ENCODE measurements around the gene ATG7. TPM values are rescaled to one million over a fixed set of nuclear protein-coding genes. Genes with fewer than 3 reads are reported as not detected.

ATG7 gene
- polyA plus RNA-seq, 4 donors: 7.8 to 16.3 (median 11.6) TPM

DNA sequence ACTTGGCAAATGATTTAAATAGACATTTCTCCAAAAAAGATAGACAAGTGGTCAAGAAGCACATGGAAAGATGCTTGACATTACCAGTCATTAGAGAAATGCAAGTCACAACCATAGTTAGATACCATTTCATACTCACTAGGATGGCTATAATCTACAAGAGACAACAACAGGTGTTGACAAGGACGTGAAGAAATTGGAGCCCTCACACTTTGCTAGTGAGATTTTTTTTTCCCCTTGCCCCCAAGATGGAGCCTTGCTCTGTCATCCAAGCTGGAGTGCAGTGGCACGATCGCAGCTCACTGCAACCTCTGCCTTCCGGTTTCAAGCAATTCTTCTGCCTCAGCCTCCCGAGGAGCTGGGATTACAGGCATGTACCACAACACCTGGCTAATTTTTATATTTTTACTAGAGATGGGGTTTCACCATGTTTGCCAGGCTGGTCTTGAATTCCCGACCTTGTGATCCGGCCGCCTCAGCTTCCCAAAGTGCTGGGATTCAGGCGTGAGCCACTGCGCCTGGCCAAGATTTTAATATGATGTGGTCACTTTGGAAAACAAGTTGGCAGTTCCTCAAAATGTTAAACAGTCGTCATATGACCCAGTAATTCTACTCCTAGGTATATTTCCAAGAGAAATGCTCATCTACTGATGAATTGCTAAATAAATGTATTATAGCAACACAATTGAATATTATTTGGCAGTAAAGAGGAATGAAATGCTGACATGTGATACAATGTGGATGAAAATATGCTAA, 103.3 kb downstream of the ATG7 start:
- Histone ChIP-seq H3K27me3 (ENCODE audit: control insufficient read depth in 3 of 3, insufficient read depth in 3 of 3, low read length in 3 of 3) (no peaks in the 10 kb centered on the region), H3K36me3 (ENCODE audit: control insufficient read depth in 3 of 3, insufficient read depth in 2 of 3, low read depth in 1 of 3, low read length in 3 of 3) (peaks cover 0 to 7% (median 0%) of the 10 kb centered on the region in 3 donors), H3K27ac (ENCODE audit: low read depth in 1 of 3, low read length in 2 of 3) (no peak overlapping the region), H3K4me3 (ENCODE audit: low read depth in 1 of 3, low read length in 3 of 3) (no peak overlapping the region), H3K9me3 (ENCODE audit: control insufficient read depth in 2 of 2, insufficient read depth in 1 of 2, low read depth in 1 of 2, low read length in 1 of 2) (no peaks in the 10 kb centered on the region), H3K4me1 (ENCODE audit: control insufficient read depth in 3 of 3, insufficient read depth in 2 of 3, low read depth in 1 of 3, low read length in 2 of 3) (peaks cover 0 to 12% (median 0%) of the 10 kb centered on the region in 3 donors)
- FAIRE-seq: no peak
- DNase-seq: no peak
- 88 to 91% (median 89%) methylated on average over 11 of the region's 11 CpGs for WGBS, 3 donors

DNA sequence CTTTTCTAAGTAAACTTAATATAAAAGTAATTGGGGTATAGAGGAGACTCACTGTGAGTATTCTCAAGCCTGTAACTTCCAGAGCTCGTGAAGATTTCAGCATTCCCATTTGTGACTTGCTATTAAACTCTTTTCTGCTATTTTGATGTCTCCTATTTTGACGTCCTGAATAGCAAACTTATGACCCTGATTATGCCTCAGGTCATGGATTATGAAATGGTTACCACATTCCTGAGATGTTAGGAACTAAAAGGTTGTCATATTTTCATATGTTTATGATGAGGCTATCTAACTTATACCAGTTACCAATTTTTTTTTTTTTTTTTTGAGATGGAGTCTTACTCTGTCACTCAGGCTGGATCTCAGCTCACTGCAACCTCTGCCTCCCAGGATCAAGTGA, 105.5 kb downstream of the ATG7 start:
- DNase-seq (no peak), FAIRE-seq (no peak)
- no peaks in the 10 kb centered on the region for H3K27me3 ChIP-seq (ENCODE audit: control insufficient read depth in 3 of 3, insufficient read depth in 3 of 3, low read length in 3 of 3)
- H3K27ac ChIP-seq (ENCODE audit: low read depth in 1 of 3, low read length in 2 of 3): no peak overlapping the region
- H3K4me1 ChIP-seq (ENCODE audit: control insufficient read depth in 3 of 3, insufficient read depth in 2 of 3, low read depth in 1 of 3, low read length in 2 of 3): peaks cover 0 to 14% (median 0%) of the 10 kb centered on the region in 3 donors
- no peaks in the 10 kb centered on the region for H3K9me3 ChIP-seq (ENCODE audit: control insufficient read depth in 2 of 2, insufficient read depth in 1 of 2, low read depth in 1 of 2, low read length in 1 of 2)
- peaks cover 0 to 2% (median 0%) of the 10 kb centered on the region in 3 donors for H3K36me3 ChIP-seq (ENCODE audit: control insufficient read depth in 3 of 3, insufficient read depth in 2 of 3, low read depth in 1 of 3, low read length in 3 of 3)
- H3K4me3 ChIP-seq (ENCODE audit: low read depth in 1 of 3, low read length in 3 of 3): no peak overlapping the region
- WGBS, 3 donors: 83 to 88% (median 85%) methylated on average over 2 of the region's 2 CpGs

DNA sequence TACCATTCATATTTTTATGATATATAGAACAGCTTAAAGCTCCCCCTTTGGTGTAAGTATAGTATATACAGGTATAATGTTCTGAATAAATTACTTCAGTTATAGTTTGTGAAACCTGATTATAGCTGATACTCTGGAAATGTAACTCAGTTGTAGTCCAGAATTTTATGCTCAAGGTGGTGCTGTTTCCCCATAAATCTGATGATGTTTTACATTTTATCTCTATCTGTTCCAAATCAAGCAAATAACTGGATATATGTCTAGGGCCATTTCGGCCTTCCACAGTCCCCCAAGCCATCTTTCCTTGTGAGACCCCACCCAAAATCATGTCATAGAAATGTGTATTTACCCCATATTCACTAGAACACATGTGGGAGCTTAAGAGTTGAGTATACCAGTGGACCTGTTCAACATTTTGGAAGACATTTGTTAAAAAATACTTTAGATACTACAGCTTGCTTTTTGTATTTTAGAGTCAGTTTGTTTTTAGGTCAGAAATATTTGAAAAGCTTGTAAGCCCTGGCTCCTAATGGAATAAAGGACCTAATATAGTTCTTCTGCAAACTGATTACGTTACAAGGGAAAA, 107.1 kb downstream of the ATG7 start:
- H3K36me3 ChIP-seq (ENCODE audit: control insufficient read depth in 3 of 3, insufficient read depth in 2 of 3, low read depth in 1 of 3, low read length in 3 of 3): peaks cover 0 to 2% (median 0%) of the 10 kb centered on the region in 3 donors
- DNase-seq (peak; percentile 58 to 64), FAIRE-seq (no peak)
- H3K27me3 ChIP-seq (ENCODE audit: control insufficient read depth in 3 of 3, insufficient read depth in 3 of 3, low read length in 3 of 3): no peaks in the 10 kb centered on the region
- no peaks in the 10 kb centered on the region for H3K9me3 ChIP-seq (ENCODE audit: control insufficient read depth in 2 of 2, insufficient read depth in 1 of 2, low read depth in 1 of 2, low read length in 1 of 2)
- H3K4me3 ChIP-seq (ENCODE audit: low read depth in 1 of 3, low read length in 3 of 3): no peak overlapping the region
- WGBS, 3 donors: 48 to 52% (median 50%) methylated on average over 2 of the region's 2 CpGs
- H3K27ac ChIP-seq (ENCODE audit: low read depth in 1 of 3, low read length in 2 of 3): no peak overlapping the region
- peaks cover 0 to 14% (median 0%) of the 10 kb centered on the region in 3 donors for H3K4me1 ChIP-seq (ENCODE audit: control insufficient read depth in 3 of 3, insufficient read depth in 2 of 3, low read depth in 1 of 3, low read length in 2 of 3)

DNA sequence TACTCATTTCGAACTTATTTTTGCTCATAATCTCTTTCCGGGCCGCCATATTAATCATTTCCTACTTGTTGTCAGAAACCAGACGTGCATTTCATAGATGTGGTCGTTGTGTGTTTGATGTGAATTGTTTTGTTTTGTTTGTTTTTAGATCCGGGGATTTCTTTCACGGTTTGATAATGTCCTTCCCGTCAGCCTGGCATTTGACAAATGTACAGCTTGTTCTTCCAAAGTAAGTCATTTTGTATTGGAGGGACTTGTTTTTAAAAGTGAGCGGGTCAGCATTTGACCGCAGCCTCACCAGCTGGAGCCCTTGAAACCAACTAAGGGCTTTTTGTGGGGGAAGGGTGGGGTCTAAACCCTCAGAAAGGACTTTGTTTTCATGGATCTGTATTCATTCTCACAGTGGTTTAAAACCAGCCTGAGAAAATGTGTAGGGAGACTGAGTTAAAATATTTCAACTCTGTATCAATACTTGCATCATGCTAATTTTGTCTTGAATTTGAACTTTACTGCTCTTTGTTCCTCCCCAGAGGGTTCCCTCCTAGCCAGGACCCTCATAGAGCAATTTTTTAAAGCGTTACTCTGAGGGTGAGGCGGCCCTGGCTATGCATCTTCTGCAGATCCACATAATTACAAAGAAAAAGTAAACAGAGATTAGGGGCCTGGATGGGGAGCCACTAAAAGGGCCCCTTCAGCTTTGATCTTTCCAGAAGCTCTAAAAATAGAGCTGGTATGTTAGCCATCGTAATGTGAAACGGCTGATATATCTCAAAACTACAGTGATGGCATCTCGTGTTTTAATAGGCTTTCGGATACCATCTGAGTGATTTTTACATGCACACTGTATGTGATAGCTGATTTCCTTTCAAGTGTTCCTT, 107.9 kb downstream of the ATG7 start:
- Histone ChIP-seq H3K36me3 (ENCODE audit: control insufficient read depth in 3 of 3, insufficient read depth in 2 of 3, low read depth in 1 of 3, low read length in 3 of 3) (peaks cover 0 to 2% (median 0%) of the 10 kb centered on the region in 3 donors), H3K4me1 (ENCODE audit: control insufficient read depth in 3 of 3, insufficient read depth in 2 of 3, low read depth in 1 of 3, low read length in 2 of 3) (peaks cover 0 to 14% (median 0%) of the 10 kb centered on the region in 3 donors), H3K4me3 (ENCODE audit: low read depth in 1 of 3, low read length in 3 of 3) (no peak overlapping the region), H3K9me3 (ENCODE audit: control insufficient read depth in 2 of 2, insufficient read depth in 1 of 2, low read depth in 1 of 2, low read length in 1 of 2) (no peaks in the 10 kb centered on the region), H3K27me3 (ENCODE audit: control insufficient read depth in 3 of 3, insufficient read depth in 3 of 3, low read length in 3 of 3) (no peaks in the 10 kb centered on the region), H3K27ac (ENCODE audit: low read depth in 1 of 3, low read length in 2 of 3) (peak overlapping the region in 1 of 3 donors; percentile 53)
- WGBS, 3 donors: 58 to 69% (median 68%) methylated on average over 16 of the region's 16 CpGs
- no peak for FAIRE-seq
- DNase-seq: no peak

DNA sequence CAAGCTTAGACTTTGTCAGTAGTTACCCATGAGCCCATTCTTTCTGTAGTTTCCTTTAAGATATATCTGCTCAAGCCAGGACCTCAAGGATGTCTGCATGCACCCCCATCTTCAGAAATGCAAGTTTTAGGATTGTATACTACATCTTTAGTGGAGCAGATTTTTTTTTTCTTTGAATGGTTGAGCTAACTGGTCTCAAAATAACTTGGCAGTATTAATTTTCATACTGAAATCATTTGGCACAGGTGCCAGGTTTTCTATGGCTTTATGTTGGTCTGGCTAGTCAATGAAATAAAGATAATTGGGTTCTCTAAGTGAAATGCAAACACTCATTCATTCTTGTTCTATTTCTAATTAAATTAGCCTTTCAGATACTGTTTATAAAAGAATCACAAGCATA, 108.9 kb downstream of the ATG7 start:
- H3K4me1 ChIP-seq (ENCODE audit: control insufficient read depth in 3 of 3, insufficient read depth in 2 of 3, low read depth in 1 of 3, low read length in 2 of 3): peaks cover 0 to 14% (median 0%) of the 10 kb centered on the region in 3 donors
- DNase-seq (no peak), FAIRE-seq (no peak)
- H3K36me3 ChIP-seq (ENCODE audit: control insufficient read depth in 3 of 3, insufficient read depth in 2 of 3, low read depth in 1 of 3, low read length in 3 of 3): no peaks in the 10 kb centered on the region
- no peak overlapping the region for H3K4me3 ChIP-seq (ENCODE audit: low read depth in 1 of 3, low read length in 3 of 3)
- H3K27ac ChIP-seq (ENCODE audit: low read depth in 1 of 3, low read length in 2 of 3): no peak overlapping the region
- no peaks in the 10 kb centered on the region for H3K27me3 ChIP-seq (ENCODE audit: control insufficient read depth in 3 of 3, insufficient read depth in 3 of 3, low read length in 3 of 3)
- H3K9me3 ChIP-seq (ENCODE audit: control insufficient read depth in 2 of 2, insufficient read depth in 1 of 2, low read depth in 1 of 2, low read length in 1 of 2): no peaks in the 10 kb centered on the region

DNA sequence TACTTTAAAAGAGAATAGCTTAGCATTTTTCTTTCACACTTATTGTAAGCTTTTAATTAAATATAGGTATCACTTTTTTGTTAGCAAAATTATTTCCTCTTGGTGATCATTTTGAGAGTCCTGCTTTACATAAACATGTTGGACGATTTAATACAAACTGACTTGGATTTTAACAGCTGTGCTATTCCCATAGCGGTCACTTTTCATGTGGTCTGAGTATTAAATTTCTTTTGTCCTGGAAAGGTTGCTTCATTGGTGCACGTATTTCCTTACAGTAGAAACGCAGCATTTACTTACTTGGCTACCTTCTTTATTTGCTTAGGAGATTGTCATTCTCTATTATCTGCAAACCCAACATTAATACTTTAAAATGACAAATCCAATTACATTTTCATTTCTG, 109.4 kb downstream of the ATG7 start:
- H3K36me3 ChIP-seq (ENCODE audit: control insufficient read depth in 3 of 3, insufficient read depth in 2 of 3, low read depth in 1 of 3, low read length in 3 of 3): no peaks in the 10 kb centered on the region
- DNase-seq (no peak), FAIRE-seq (no peak)
- H3K4me3 ChIP-seq (ENCODE audit: low read depth in 1 of 3, low read length in 3 of 3): no peak overlapping the region
- no peaks in the 10 kb centered on the region for H3K9me3 ChIP-seq (ENCODE audit: control insufficient read depth in 2 of 2, insufficient read depth in 1 of 2, low read depth in 1 of 2, low read length in 1 of 2)
- no peak overlapping the region for H3K27ac ChIP-seq (ENCODE audit: low read depth in 1 of 3, low read length in 2 of 3)
- WGBS, 3 donors: 83 to 91% (median 88%) methylated on average over 4 of the region's 4 CpGs
- H3K4me1 ChIP-seq (ENCODE audit: control insufficient read depth in 3 of 3, insufficient read depth in 2 of 3, low read depth in 1 of 3, low read length in 2 of 3): peaks cover 0 to 14% (median 0%) of the 10 kb centered on the region in 3 donors
- H3K27me3 ChIP-seq (ENCODE audit: control insufficient read depth in 3 of 3, insufficient read depth in 3 of 3, low read length in 3 of 3): no peaks in the 10 kb centered on the region

DNA sequence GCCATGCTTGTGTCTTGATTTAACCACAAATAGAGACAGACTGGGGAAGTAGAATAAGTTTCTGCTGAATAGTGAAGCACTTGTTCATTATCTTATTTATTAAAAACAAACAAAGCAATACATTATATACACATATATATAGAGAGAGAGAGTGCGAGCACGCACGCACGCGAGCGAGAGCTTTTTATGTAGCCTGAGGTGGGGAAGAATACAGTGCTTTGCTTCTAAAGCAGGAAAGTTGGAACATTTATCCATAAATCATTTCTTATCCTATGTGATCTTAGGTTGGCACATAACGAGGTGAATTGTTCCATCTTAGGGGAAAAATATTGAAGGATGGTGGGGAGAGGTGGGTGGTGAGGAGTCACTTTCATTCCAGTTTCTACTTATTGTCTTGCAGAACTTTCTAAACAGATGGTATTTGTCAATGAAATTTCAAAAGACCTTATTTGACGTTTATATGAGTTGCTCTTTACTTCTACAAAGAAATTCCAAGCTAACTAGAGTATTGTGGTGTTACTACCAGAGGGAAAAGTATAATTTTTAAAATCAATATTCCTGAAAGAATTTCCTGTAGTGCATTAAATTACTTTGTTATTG, 110.0 kb downstream of the ATG7 start:
- H3K4me3 ChIP-seq (ENCODE audit: low read depth in 1 of 3, low read length in 3 of 3): no peak overlapping the region
- no peaks in the 10 kb centered on the region for H3K9me3 ChIP-seq (ENCODE audit: control insufficient read depth in 2 of 2, insufficient read depth in 1 of 2, low read depth in 1 of 2, low read length in 1 of 2)
- FAIRE-seq: no peak
- H3K27me3 ChIP-seq (ENCODE audit: control insufficient read depth in 3 of 3, insufficient read depth in 3 of 3, low read length in 3 of 3): no peaks in the 10 kb centered on the region
- WGBS, 3 donors: 91 to 96% (median 94%) methylated on average over 8 of the region's 8 CpGs
- H3K27ac ChIP-seq (ENCODE audit: low read depth in 1 of 3, low read length in 2 of 3): no peak overlapping the region
- H3K36me3 ChIP-seq (ENCODE audit: control insufficient read depth in 3 of 3, insufficient read depth in 2 of 3, low read depth in 1 of 3, low read length in 3 of 3): peaks cover 0 to 3% (median 0%) of the 10 kb centered on the region in 3 donors
- peaks cover 0 to 14% (median 0%) of the 10 kb centered on the region in 3 donors for H3K4me1 ChIP-seq (ENCODE audit: control insufficient read depth in 3 of 3, insufficient read depth in 2 of 3, low read depth in 1 of 3, low read length in 2 of 3)
- no peak for DNase-seq

DNA sequence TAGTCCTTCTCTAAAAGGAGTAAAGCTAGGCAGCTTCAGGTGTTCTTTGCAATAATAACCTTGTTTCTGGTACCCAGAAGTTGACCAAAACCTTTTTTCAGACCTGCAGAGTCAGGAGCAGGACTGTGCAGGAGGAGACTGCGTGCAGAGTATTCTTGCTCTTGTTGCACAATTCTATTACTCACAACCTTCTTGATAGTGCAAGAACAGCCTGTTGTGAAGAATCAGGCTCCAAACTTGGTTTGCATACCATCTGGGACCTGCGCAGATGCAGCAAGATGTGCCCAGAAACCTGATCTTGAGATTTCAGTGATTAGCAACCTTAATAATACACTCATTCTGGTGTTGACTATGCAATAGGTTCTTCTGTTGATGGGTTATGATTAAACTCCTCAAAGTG, 111.9 kb downstream of the ATG7 start:
- H3K4me1 ChIP-seq (ENCODE audit: control insufficient read depth in 3 of 3, insufficient read depth in 2 of 3, low read depth in 1 of 3, low read length in 2 of 3): peaks cover 0 to 14% (median 0%) of the 10 kb centered on the region in 3 donors
- WGBS, 3 donors: 98 to 100% (median 98%) methylated on average over 2 of the region's 2 CpGs
- no peak for FAIRE-seq

More for the DNA sequence above, 111.9 kb downstream of the ATG7 start:
- Histone ChIP-seq H3K4me3 (ENCODE audit: low read depth in 1 of 3, low read length in 3 of 3) (no peak overlapping the region), H3K27me3 (ENCODE audit: control insufficient read depth in 3 of 3, insufficient read depth in 3 of 3, low read length in 3 of 3) (no peaks in the 10 kb centered on the region), H3K9me3 (ENCODE audit: control insufficient read depth in 2 of 2, insufficient read depth in 1 of 2, low read depth in 1 of 2, low read length in 1 of 2) (no peaks in the 10 kb centered on the region), H3K27ac (ENCODE audit: low read depth in 1 of 3, low read length in 2 of 3) (no peak overlapping the region), H3K36me3 (ENCODE audit: control insufficient read depth in 3 of 3, insufficient read depth in 2 of 3, low read depth in 1 of 3, low read length in 3 of 3) (peaks cover 0 to 3% (median 0%) of the 10 kb centered on the region in 3 donors)
- DNase-seq: no peak
